GM12875 (cell line): ENCODE results near the gene RPA1.
"Not testable (repeated sequence)": the region's sequence is repeated elsewhere in the genome, so short reads cannot be mapped to it uniquely, and the experiment has no call there.

Experiments
- H3K4me3 ChIP-seq: one replicate; pipeline ENCODE4 v1.5.1; 2011; ENCODE audit warnings: low read depth, low read length, control low read depth
- CTCF ChIP-seq: IDR thresholded peaks from 2 replicates; pipeline ENCODE4 v1.5.1; 2011; ENCODE audit warnings: low read depth, mild to moderate bottlenecking, control low read depth, inconsistent platforms, low read length, moderate library complexity, borderline replicate concordance; ENCODE audit not compliant: insufficient read depth

Gene RPA1

GRCh38 chr17:1800240-1800639, 29.6 kb upstream of the RPA1 start:
- no peak for TF ChIP-seq CTCF
- H3K4me3 ChIP-seq, result no peak overlapping the region

GRCh38 chr17:1800712-1801111, 29.1 kb upstream of the RPA1 start:
- no peak overlapping the region for H3K4me3 ChIP-seq
- TF ChIP-seq CTCF, result no peak

- no peak overlapping the region for H3K4me3 ChIP-seq
- TF ChIP-seq CTCF, result no peak
These were observed 27.4 kb upstream of the RPA1 start for GRCh38 chr17:1802429-1802828.

- no peak overlapping the region for H3K4me3 ChIP-seq
- TF ChIP-seq CTCF, result no peak
These were observed 26.5 kb upstream of the RPA1 start for GRCh38 chr17:1803280-1803679.

- no peak overlapping the region for H3K4me3 ChIP-seq
- TF ChIP-seq CTCF, result no peak
These were observed 21.9 kb upstream of the RPA1 start for GRCh38 chr17:1807890-1808289.

- TF ChIP-seq CTCF, result no peak
These were observed 21.2 kb upstream of the RPA1 start for GRCh38 chr17:1808644-1809043.

GRCh38 chr17:1809815-1810214, 20.0 kb upstream of the RPA1 start:
- not testable (repeated sequence) for H3K4me3 ChIP-seq

More at GRCh38 chr17:1808644-1809043, 21.2 kb upstream of the RPA1 start:
- H3K4me3 ChIP-seq, result no peak overlapping the region
